ENCODE data around the gene TRABD2B. TPM values are rescaled to one million over a fixed set of nuclear protein-coding genes. Genes with fewer than 3 reads are reported as not detected.
A peak's percentile ranks its signal among the peaks of the same experiment; 100 is the strongest.

TRABD2B gene
- total and polyA plus RNA-seq, 2 of the 4 experiments (the other 2 are of a cell fraction) = not detected

GRCh38 chr1:48036710-48037355 is 39.6 kb upstream of the TRABD2B start:
- ATAC-seq (ENCODE audit: low read depth) (no peak), DNase-seq (peak; percentile 7)
- no peak for TF ChIP-seq CEBPB (IDR thresholded peaks at IDR 0.05; ENCODE audit: low read depth, low read length)
- no peak for TF ChIP-seq RAD21 (IDR thresholded peaks at IDR 0.05; ENCODE audit: low read length)
- no peak for TF ChIP-seq CTCF (conservative IDR thresholded peaks at IDR 0.05; ENCODE audit: low read depth, low read length)
- TF ChIP-seq USF2 (IDR thresholded peaks at IDR 0.05; ENCODE audit: low read depth, low read length) = no peak
- TF ChIP-seq MAFK (IDR thresholded peaks at IDR 0.05; ENCODE audit: low read depth, low read length) = no peak
- TF ChIP-seq ELK1 (IDR thresholded peaks at IDR 0.05; ENCODE audit: borderline replicate concordance, low read depth, low read length) = no peak
- TF ChIP-seq CHD1 (IDR thresholded peaks at IDR 0.05; ENCODE audit: low read depth, low read length) = no peak
- H3K27ac ChIP-seq (ENCODE audit: insufficient read depth, low read length) = no peak overlapping the region
- no peak overlapping the region for H3K23ac ChIP-seq (ENCODE audit: low read depth, low read length)
- no peak overlapping the region for H2BK15ac ChIP-seq (ENCODE audit: low read depth, low read length)
- no peaks in the 10 kb centered on the region for H3K9me1 ChIP-seq (ENCODE audit: insufficient read depth, low read length)
- ChIA-PET POLR2A (ENCODE audit: unreplicated experiment) (no interaction called here), CTCF (no interaction called here)
- H2BK120ac ChIP-seq (ENCODE audit: low read depth, low read length) = no peak overlapping the region
- H3K4me1 ChIP-seq (ENCODE audit: control insufficient read depth, insufficient read depth, low read length) = no peaks in the 10 kb centered on the region
- no peaks in the 10 kb centered on the region for H3K9me3 ChIP-seq (ENCODE audit: control insufficient read depth, insufficient read depth, low read length)
- no peak overlapping the region for H3K9ac ChIP-seq (ENCODE audit: low read depth, low read length)
- in situ Hi-C loops (cut with MboI; ENCODE audit: low sequenced_read_pairs) (no loop called here), intact Hi-C loops (cut with micrococcal nuclease) (no loop called here), dilution Hi-C loops (cut with HindIII; ENCODE audit: low sequenced_read_pairs, unreplicated experiment) (no loop called here)
- no peaks in the 10 kb centered on the region for H4K20me1 ChIP-seq (ENCODE audit: insufficient read depth, low read length)
- H3K14ac ChIP-seq (replicated peaks; ENCODE audit: low read depth, low read length) = no peak overlapping the region
- H3K4me3 ChIP-seq (ENCODE audit: insufficient read depth, low read depth, low read length) = no peak overlapping the region
- H2BK20ac ChIP-seq (ENCODE audit: low read depth, low read length) = no peak overlapping the region
- H4K8ac ChIP-seq (ENCODE audit: low read depth in 2 of 2, low read length in 2 of 2) = no peak overlapping the region
- no TSS peak for BruUV-seq (replicated peaks)
- no peak overlapping the region for H3K56ac ChIP-seq (ENCODE audit: extremely low read depth, insufficient read depth, low read length)
- no peaks in the 10 kb centered on the region for H3K36me3 ChIP-seq (ENCODE audit: control insufficient read depth, insufficient read depth, low read length)
- H2AFZ ChIP-seq (replicated peaks; ENCODE audit: low read length, poor library complexity) = no peak overlapping the region
- H3K79me1 ChIP-seq (ENCODE audit: low read depth in 1 of 2, low read length in 2 of 2) = no peaks in the 10 kb centered on the region
- H4K91ac ChIP-seq (ENCODE audit: insufficient read depth, low read depth, low read length) = no peak overlapping the region
- no CpG with 5 or more reads among the region's 3 CpGs for WGBS, 2 experiments (ENCODE audit: extremely low coverage in 2 of 2, insufficient read length in 1 of 2)
- no peaks in the 10 kb centered on the region for H3K27me3 ChIP-seq (ENCODE audit: control insufficient read depth, insufficient read depth, low read length)
- H2AK9ac ChIP-seq (replicated peaks; ENCODE audit: low read depth, low read length, poor library complexity) = no peak overlapping the region
- no peak overlapping the region for H2AK5ac ChIP-seq (ENCODE audit: low read depth, low read length)
- H3K4me2 ChIP-seq (ENCODE audit: low read depth, low read length) = no peak overlapping the region
- H3K18ac ChIP-seq (ENCODE audit: low read depth, low read length) = no peak overlapping the region
- no peak overlapping the region for H2BK5ac ChIP-seq (ENCODE audit: low read depth, low read length, poor library complexity, severe bottlenecking)
- no peak overlapping the region for H3K4ac ChIP-seq (ENCODE audit: low read depth, low read length)
- no peak overlapping the region for H4K5ac ChIP-seq (ENCODE audit: low read depth, low read length)
